Coronary artery (tissue), 2 donors: ENCODE results near the gene DCST2.
A peak's percentile ranks its signal among the peaks of the same experiment; 100 is the strongest.
"Not testable (repeated sequence)": the region's sequence is repeated elsewhere in the genome, so short reads cannot be mapped to it uniquely, and the experiment has no call there.

ENCODE experiments used
- DNase-seq: peaks from one replicate; pipeline ENCODE4 v3.0.0-alpha.2; 2017; ENCODE audit warnings: low spot score
- H3K27ac ChIP-seq, 2 donors: fragments of 200-600 bp; sonication (generic); one replicate each; pipeline ENCODE4 v1.5.1; 2016 to 2019
- H3K4me3 ChIP-seq: fragments of 200-600 bp; sonication (generic); 2 replicates; pipeline ENCODE4 v1.5.1; 2016; ENCODE audit warnings: mild to moderate bottlenecking, moderate library complexity
- CTCF ChIP-seq: fragments of 200-600 bp; sonication (generic); IDR thresholded peaks from one replicate; pipeline ENCODE4 v1.5.1; 2019; ENCODE audit warnings: antibody characterized with exemption

The DCST2 gene

GRCh38 chr1:155000726-155001424, 32.7 kb downstream of the DCST2 start:
- TF ChIP-seq CTCF = no peak
- Histone ChIP-seq H3K27ac (peak overlapping the region; percentile 93 to 98), H3K4me3 (peak overlapping the region; percentile 94)
- DNase-seq = peak; percentile 92

GRCh38 chr1:155000411-155000725, 33.2 kb downstream of the DCST2 start:
- peak overlapping the region; percentile 94 for H3K4me3 ChIP-seq
- TF ChIP-seq CTCF = no peak
- peak; percentile 82 for DNase-seq
- H3K27ac ChIP-seq = peak overlapping the region; percentile 93 to 98

- DNase-seq = no peak
- H3K4me3 ChIP-seq = peak overlapping the region; percentile 94
- no peak for TF ChIP-seq CTCF
- H3K27ac ChIP-seq = peak overlapping the region; percentile 93 to 98
Observed at GRCh38 chr1:154999571-155000410, 33.8 kb downstream of the DCST2 start.

GRCh38 chr1:154998818-154999570, 34.6 kb downstream of the DCST2 start:
- peak; percentile 81 for DNase-seq
- Histone ChIP-seq H3K27ac (peak overlapping the region; percentile 93 to 98), H3K4me3 (peak overlapping the region; percentile 94)
- peak; percentile 50 for TF ChIP-seq CTCF

GRCh38 chr1:154998201-154998780, 35.3 kb downstream of the DCST2 start:
- Histone ChIP-seq H3K27ac (no peak overlapping the region), H3K4me3 (no peak overlapping the region)
- no peak for DNase-seq
- no peak for TF ChIP-seq CTCF

- DNase-seq = no peak
- Histone ChIP-seq H3K27ac (no peak overlapping the region), H3K4me3 (no peak overlapping the region)
- TF ChIP-seq CTCF = no peak
Observed at GRCh38 chr1:154996966-154997701, 36.4 kb downstream of the DCST2 start.

- not testable (repeated sequence) for H3K4me3 ChIP-seq, H3K27ac ChIP-seq
- peak; percentile 72 for DNase-seq
Observed at GRCh38 chr1:154995301-154995983, 38.1 kb downstream of the DCST2 start.
